Activated naive CD8-positive, alpha-beta T cell treated with anti-CD3 and anti-CD28 coated beads, Interleukin-2, amount 50 U/mL, for 16 hours (primary cell): ENCODE data around the gene DGKH.
"Not testable (repeated sequence)": the region's sequence is repeated elsewhere in the genome, so short reads cannot be mapped to it uniquely, and the experiment has no call there.

Experiments used
- DNase-seq: peaks from one replicate; pipeline ENCODE4 v3.0.0-alpha.2; 2020; ENCODE audit warnings: low read depth, low spot score

The DGKH gene

GRCh38 chr13:42155251-42155650 lies 106.8 kb downstream of the DGKH start:
- DNase-seq = no peak

- not testable (repeated sequence) for DNase-seq
Measured at GRCh38 chr13:42163338-42163737, 114.9 kb downstream of the DGKH start.

DNA sequence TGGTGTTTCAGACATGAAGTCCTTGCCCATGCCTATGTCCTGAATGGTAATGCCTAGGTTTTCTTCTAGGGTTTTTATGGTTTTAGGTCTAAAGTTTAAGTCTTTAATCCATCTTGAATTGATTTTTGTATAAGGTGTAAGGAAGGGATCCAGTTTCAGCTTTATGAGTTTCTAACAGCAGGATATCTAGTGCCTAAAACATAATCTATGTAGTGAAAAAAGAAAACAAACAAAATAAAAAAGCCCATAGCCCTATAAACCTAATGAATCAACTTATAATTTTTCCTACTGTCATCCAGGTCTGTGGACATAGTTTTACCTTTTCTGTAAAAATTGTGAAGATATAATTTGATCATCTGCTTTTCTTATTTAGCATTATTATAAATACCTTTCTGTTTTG lies 115.5 kb downstream of the DGKH start:
- not testable (repeated sequence) for DNase-seq

- DNase-seq = no peak
Measured at GRCh38 chr13:42164557-42165125, 116.2 kb downstream of the DGKH start.

GRCh38 chr13:42168496-42168895 lies 120.0 kb downstream of the DGKH start:
- no peak for DNase-seq

- DNase-seq = no peak
Measured at GRCh38 chr13:42170029-42170428, 121.6 kb downstream of the DGKH start.

- DNase-seq = no peak
Measured at GRCh38 chr13:42173789-42174343, 125.4 kb downstream of the DGKH start.

- DNase-seq = no peak
Measured at GRCh38 chr13:42174344-42175162, 126.1 kb downstream of the DGKH start.

- no peak for DNase-seq
Measured at GRCh38 chr13:42176294-42176693, 127.8 kb downstream of the DGKH start.

GRCh38 chr13:42177189-42177588 lies 128.7 kb downstream of the DGKH start:
- DNase-seq = no peak

GRCh38 chr13:42181381-42181953 lies 133.0 kb downstream of the DGKH start:
- DNase-seq = no peak

GRCh38 chr13:42189061-42189460 lies 140.6 kb downstream of the DGKH start:
- DNase-seq = no peak

DNA sequence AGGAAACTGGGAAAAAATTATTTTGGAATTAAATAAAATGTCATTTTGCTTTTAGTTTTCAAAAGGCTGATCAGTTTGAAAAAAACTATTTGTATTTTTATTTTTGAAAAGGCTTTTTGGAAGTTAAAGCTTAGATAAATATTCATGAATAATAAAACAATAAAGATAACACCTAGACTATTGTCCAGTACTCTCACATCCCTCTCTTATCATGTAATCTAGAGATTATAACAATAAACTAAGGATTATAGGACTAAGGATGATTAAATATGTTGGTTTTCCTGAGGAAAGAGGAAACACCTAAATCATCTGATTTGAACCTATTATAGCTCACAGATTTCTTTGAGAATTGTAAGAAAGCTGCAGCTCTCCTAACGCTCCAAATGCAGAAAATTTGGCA lies 142.1 kb downstream of the DGKH start:
- DNase-seq = no peak

DNA sequence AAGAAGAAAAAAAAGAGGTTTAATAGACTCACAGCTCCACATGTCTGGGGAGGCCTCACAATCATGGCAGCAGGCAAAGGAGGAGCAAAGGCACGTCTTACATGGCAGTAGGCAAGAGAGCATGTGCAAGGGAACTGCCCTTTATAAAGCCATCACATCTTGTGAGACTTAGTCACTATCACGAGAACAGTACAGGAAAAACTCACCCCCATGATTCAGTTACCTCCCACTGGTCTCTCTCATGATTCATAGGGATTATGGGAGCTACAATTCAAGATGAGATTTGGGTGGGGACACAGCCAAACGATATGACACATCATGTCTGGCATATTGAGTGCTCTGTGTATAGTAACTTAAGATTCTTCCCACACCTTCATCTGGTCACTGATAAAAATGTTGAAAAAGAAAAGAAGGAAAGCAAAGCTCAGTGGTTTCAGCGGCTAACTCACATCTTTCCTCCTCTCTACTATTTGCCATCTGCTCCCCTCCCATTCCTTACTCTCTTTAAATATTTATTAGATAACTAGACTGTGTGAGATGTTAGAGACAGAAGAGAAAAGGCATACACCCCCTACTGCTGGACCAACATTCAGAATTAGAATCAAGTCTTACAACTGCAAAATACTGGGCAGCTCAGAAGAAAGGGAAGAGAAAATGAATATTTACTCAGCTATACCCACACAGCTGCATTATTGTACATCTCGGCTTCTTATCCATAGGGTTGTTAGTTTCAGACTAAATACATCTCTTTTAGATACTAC lies 163.4 kb downstream of the DGKH start:
- DNase-seq = no peak

DNA sequence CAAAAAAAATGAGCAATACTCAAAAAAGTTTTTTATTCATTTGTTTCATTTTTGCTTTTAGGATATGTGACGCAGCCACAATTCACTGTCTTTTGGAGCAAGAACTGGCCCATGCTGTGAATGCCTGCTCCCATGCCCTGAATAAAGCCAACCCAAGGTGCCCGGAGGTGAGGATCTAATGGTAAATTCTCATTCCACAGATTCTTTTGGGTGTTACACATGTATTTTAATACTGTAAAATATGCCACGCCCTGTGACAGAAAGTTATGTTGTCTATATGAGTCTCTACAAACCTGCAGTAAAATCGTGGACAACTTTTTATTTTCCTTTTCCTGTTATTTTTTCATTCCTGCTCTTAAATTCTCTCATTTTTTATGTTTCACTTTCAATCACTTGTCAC lies 166.0 kb downstream of the DGKH start:
- no peak for DNase-seq

- DNase-seq = no peak
Measured at GRCh38 chr13:42215578-42216421, 167.4 kb downstream of the DGKH start.

- no peak for DNase-seq
Measured at GRCh38 chr13:42216422-42216735, 167.9 kb downstream of the DGKH start.

GRCh38 chr13:42218576-42218975 lies 170.1 kb downstream of the DGKH start:
- DNase-seq = no peak

GRCh38 chr13:42219051-42219450 lies 170.6 kb downstream of the DGKH start:
- DNase-seq = no peak

GRCh38 chr13:42219876-42220275 lies 171.4 kb downstream of the DGKH start:
- no peak for DNase-seq

- no peak for DNase-seq
Measured at GRCh38 chr13:42221121-42221765, 172.8 kb downstream of the DGKH start.
